B cell (primary cell): ENCODE measurements around the gene DAGLB. TPM values are rescaled to one million over a fixed set of nuclear protein-coding genes. Genes with fewer than 3 reads are reported as not detected.

Experiments used
- ATAC-seq: fragments of 200-7000 bp; cut with Tn5 transposase; one replicate; pipeline ENCODE4 v1.10.0; 2021; ENCODE audit warnings: low read depth, mild to moderate bottlenecking, moderate number of reproducible peaks, moderate library complexity
- CTCF ChIA-PET: fragments of 350-600 bp; sonication (Branson Sonifier 250); formaldehyde crosslinking; loops from one replicate; lab custom pipeline; 2021; ENCODE audit warnings: antibody characterized with exemption, inconsistent platforms; lab: Charles Lee
- POLR2A ChIA-PET: fragments of 350-600 bp; sonication (Branson Sonifier 250); formaldehyde crosslinking; loops from one replicate; lab custom pipeline; 2021; ENCODE audit warnings: antibody characterized with exemption; lab: Charles Lee
- DNase-seq: peaks from one replicate; pipeline ENCODE4 v3.0.0; 2013
- H2AFZ ChIP-seq: 2 replicates; pipeline ENCODE4 v1.6.1; 2012; ENCODE audit warnings: mild to moderate bottlenecking, low read depth, low read length; ENCODE audit not compliant: insufficient read depth, poor library complexity, severe bottlenecking
- H3K27ac ChIP-seq, 2 donors: 1 replicate in 1 of 2; 2 replicates in 1 of 2; pipeline ENCODE4 v1.5.1; 2012 to 2013; ENCODE audit warnings: low read length in 2 of 2, mild to moderate bottlenecking in 2 of 2, moderate library complexity in 1 of 2
- H3K27me3 ChIP-seq, 4 experiments: fragments of 200-600 bp in 1 of 4; sonication (generic) in 1 of 4; replicated peaks in 1 of 4; 1 replicate in 2 of 4; 2 replicates in 2 of 4; pipeline versions ENCODE4 v1.6.1 to v1.7.0; 2013 to 2016; ENCODE audit warnings: low read length in 3 of 4, mild to moderate bottlenecking in 2 of 4, mixed read lengths in 1 of 4, moderate library complexity in 1 of 4; ENCODE audit not compliant: insufficient read depth in 4 of 4, control insufficient read depth in 3 of 4; ENCODE audit errors: control extremely low read depth in 1 of 4
- H3K36me3 ChIP-seq, 2 experiments: replicated peaks in 1 of 2; 1 replicate in 1 of 2; 2 replicates in 1 of 2; pipeline versions ENCODE4 v1.6.1 to v1.7.1; 2013; ENCODE audit warnings: low read length in 1 of 2; ENCODE audit not compliant: insufficient read depth in 2 of 2, control insufficient read depth in 1 of 2; ENCODE audit errors: control extremely low read depth in 1 of 2, extremely low read depth in 1 of 2
- H3K4me1 ChIP-seq, 2 donors: fragments of 200-600 bp in 1 of 2; sonication (generic) in 1 of 2; 1 replicate in 1 of 2; 2 replicates in 1 of 2; pipeline versions ENCODE4 v1.5.1 to v1.6.1; 2013 to 2017; ENCODE audit warnings: low read length in 2 of 2; ENCODE audit not compliant: control insufficient read depth in 2 of 2, insufficient read depth in 2 of 2
- H3K4me2 ChIP-seq: replicated peaks from 2 replicates; pipeline ENCODE3; 2012; ENCODE audit warnings: mild to moderate bottlenecking, low read depth, low read length; ENCODE audit not compliant: poor library complexity, severe bottlenecking
- H3K4me3 ChIP-seq, 5 experiments: fragments of 200-600 bp in 1 of 5; sonication (generic) in 1 of 5; 1 replicate in 3 of 5; 2 replicates in 2 of 5; pipeline versions ENCODE4 v1.5.1 to v1.7.0; 2011 to 2016; ENCODE audit warnings: low read length in 4 of 5, mild to moderate bottlenecking in 4 of 5, low read depth in 2 of 5, control low read depth in 1 of 5, moderate library complexity in 1 of 5; ENCODE audit not compliant: insufficient read depth in 1 of 5; ENCODE audit errors: control extremely low read depth in 1 of 5, extremely low read depth in 1 of 5
- H3K79me2 ChIP-seq: fragments of 200-600 bp; sonication (generic); one replicate; pipeline ENCODE4 v1.6.0; 2016; ENCODE audit warnings: low read length; ENCODE audit not compliant: control insufficient read depth, insufficient read depth
- H3K9ac ChIP-seq: fragments of 200-600 bp; sonication (generic); 2 replicates; pipeline ENCODE4 v1.6.1; 2017; ENCODE audit warnings: mild to moderate bottlenecking, low read length, moderate library complexity
- H3K9me3 ChIP-seq, 3 donors: one replicate each; pipeline versions ENCODE4 v1.6.1 to v1.7.1; 2013; ENCODE audit warnings: low read length in 2 of 3; ENCODE audit not compliant: control insufficient read depth in 2 of 3, insufficient read depth in 1 of 3; ENCODE audit errors: control extremely low read depth in 1 of 3
- H4K20me1 ChIP-seq: 2 replicates; pipeline ENCODE4 v1.6.0; 2012; ENCODE audit warnings: mild to moderate bottlenecking, low read length; ENCODE audit not compliant: insufficient read depth, control insufficient read depth, poor library complexity, severe bottlenecking
- H3K27ac Mint-ChIP-seq: one replicate; pipeline ENCODE4 v1.8.0; 2021; ENCODE audit warnings: mixed read lengths
- H3K27me3 Mint-ChIP-seq: one replicate; pipeline ENCODE4 v1.8.0; 2021; ENCODE audit warnings: mixed read lengths
- H3K4me1 Mint-ChIP-seq: one replicate; pipeline ENCODE4 v1.8.0; 2021; ENCODE audit warnings: mixed read lengths
- H3K4me3 Mint-ChIP-seq: one replicate; pipeline ENCODE4 v1.8.0; 2021; ENCODE audit warnings: mixed read lengths
- H3K9me3 Mint-ChIP-seq: one replicate; pipeline ENCODE4 v1.8.0; 2022; ENCODE audit warnings: mixed read lengths; ENCODE audit not compliant: insufficient read depth
- CTCF ChIP-seq: fragments of 200-600 bp; IDR thresholded peaks from one replicate; pipeline ENCODE4 v1.8.0; 2022; ENCODE audit warnings: antibody characterized with exemption, mild to moderate bottlenecking
- EZH2 ChIP-seq: IDR thresholded peaks from 2 replicates; pipeline ENCODE4 v1.6.1; 2012; ENCODE audit warnings: borderline replicate concordance, low read depth, mild to moderate bottlenecking, moderate library complexity, low read length; ENCODE audit not compliant: insufficient read depth, poor library complexity, severe bottlenecking
- WGBS: methylation state at CpG from one replicate; pipeline ENCODE4 v1.1.5; 2013; ENCODE audit warnings: missing lambda C conversion rate; ENCODE audit not compliant: insufficient coverage; 5-methylcytosine and 5-hydroxymethylcytosine counted together
- intact Hi-C: fragments of 100-400 bp; cut with micrococcal nuclease; formaldehyde crosslinking; loops from one replicate; pipeline ENCODE4 v1.10.0; 2022
- polyA plus RNA-seq: library from polyadenylated mRNA; depleted of rRNA; stranded (reverse); fragments of >200 nt; gene quantifications from 2 replicates; pipeline ENCODE4 v1.2.3, GENCODE V29; 2012
- total RNA-seq, 2 donors: library from RNA; stranded (reverse); fragments of 120-200 nt in 1 of 2; gene quantifications; 1 replicate in 1 of 2; 2 replicates in 1 of 2; pipeline versions ENCODE4 v1.2.3 to v1.2.4, GENCODE V29; 2013 to 2022

DAGLB gene
- total and polyA plus RNA-seq, 2 donors (not counting 1 experiment from before 2014, with no cell fraction given) = 25.2 to 29.6 TPM

GRCh38 chr7:6433784-6434615, 13.8 kb downstream of the DAGLB start:
- ATAC-seq = no peak
- DNase-seq = no peak
- Mint-ChIP-seq H3K27ac (no peak overlapping the region), H3K4me3 (no peak overlapping the region), H3K4me1 (peaks cover 29% of the 10 kb centered on the region), H3K27me3 (no peaks in the 10 kb centered on the region), H3K9me3 (no peaks in the 10 kb centered on the region)
- no peak for TF ChIP-seq CTCF
- TF ChIP-seq EZH2 = no peak
- ChIA-PET POLR2A (interaction anchor here (0.6 kb wide), 1 partner anchor 22 kb away, joined by 3 read pairs; no protein-coding TSS in a partner anchor), CTCF (interaction anchor here (0.8 to 1.3 kb wide), 4 partner anchors 64 to 437 kb away, joined by 3 to 5 read pairs (median 4); partner anchors contain the start of genes AIMP2 and PMS2)
- no peaks in the 10 kb centered on the region for H3K27me3 ChIP-seq
- H4K20me1 ChIP-seq = no peaks in the 10 kb centered on the region
- no peak overlapping the region for H3K27ac ChIP-seq
- no peak overlapping the region for H3K4me2 ChIP-seq
- H3K4me3 ChIP-seq = no peak overlapping the region
- H3K79me2 ChIP-seq = peaks cover 37% of the 10 kb centered on the region
- 94% methylated on average over 12 of the region's 17 CpGs for WGBS
- H2AFZ ChIP-seq = no peak overlapping the region
- peaks cover 4 to 33% of the 10 kb centered on the region in 2 experiments for H3K36me3 ChIP-seq
- no peak overlapping the region for H3K9ac ChIP-seq
- H3K4me1 ChIP-seq = peaks cover 26 to 34% of the 10 kb centered on the region in 2 donors
- H3K9me3 ChIP-seq = no peaks in the 10 kb centered on the region
- intact Hi-C loops = loop anchor here (10.0 kb wide), 1 partner anchor 269 kb away; no protein-coding TSS in a partner anchor

- Histone ChIP-seq H3K79me2 (peaks cover 36% of the 10 kb centered on the region), H3K9ac (no peak overlapping the region), H2AFZ (no peak overlapping the region), H3K4me2 (no peak overlapping the region), H3K4me3 (no peak overlapping the region), H3K9me3 (no peaks in the 10 kb centered on the region), H3K4me1 (peaks cover 16 to 22% of the 10 kb centered on the region in 2 donors), H3K36me3 (peaks cover 4 to 36% of the 10 kb centered on the region in 2 experiments), H3K27me3 (no peaks in the 10 kb centered on the region), H4K20me1 (no peaks in the 10 kb centered on the region), H3K27ac (no peak overlapping the region)
- no peaks in the 10 kb centered on the region for H3K27me3 Mint-ChIP-seq
- no peak for DNase-seq
- H3K4me1 Mint-ChIP-seq = peaks cover 21% of the 10 kb centered on the region
- no peak for TF ChIP-seq CTCF
- TF ChIP-seq EZH2 = no peak
- no peak overlapping the region for H3K27ac Mint-ChIP-seq
- H3K9me3 Mint-ChIP-seq = no peaks in the 10 kb centered on the region
- ATAC-seq = no peak
- WGBS = 100% methylated on average over 4 of the region's 6 CpGs
- H3K4me3 Mint-ChIP-seq = no peak overlapping the region
- CTCF ChIA-PET = interaction anchor here (0.6 to 1.1 kb wide), 2 partner anchors 33 to 74 kb away, joined by 3 read pairs; no protein-coding TSS in a partner anchor
- POLR2A ChIA-PET = interaction anchor here (0.6 kb wide), 1 partner anchor 49 kb away, joined by 3 read pairs; no protein-coding TSS in a partner anchor
- intact Hi-C loops = loop anchor here (10.0 kb wide), 1 partner anchor 268 kb away; no protein-coding TSS in a partner anchor
Observed at GRCh38 chr7:6432781-6433180, 15.0 kb downstream of the DAGLB start.
